CD4-positive, alpha-beta memory T cell (primary cell): ENCODE data around the gene PRELP. TPM values are rescaled to one million over a fixed set of nuclear protein-coding genes. Genes with fewer than 3 reads are reported as not detected.

ENCODE experiments used
- CTCF ChIA-PET: fragments of 350-600 bp; sonication (Branson Sonifier 250); formaldehyde crosslinking; loops from one replicate; lab custom pipeline; 2021; ENCODE audit warnings: inconsistent platforms; ENCODE audit not compliant: partially characterized antibody; lab: Charles Lee
- POLR2A ChIA-PET: fragments of 350-600 bp; sonication (Branson Sonifier 250); formaldehyde crosslinking; loops from one replicate; lab custom pipeline; 2021; ENCODE audit not compliant: partially characterized antibody; lab: Charles Lee
- DNase-seq, 5 donors: peaks; one replicate each; pipeline versions ENCODE4 v3.0.0 to v3.0.0-alpha.2; 2020 to 2022; ENCODE audit warnings: mixed read lengths in 1 of 5
- H3K27ac ChIP-seq: one replicate; pipeline ENCODE4 v1.7.0; 2013; ENCODE audit warnings: low read depth, low read length
- H3K27me3 ChIP-seq: 2 replicates; pipeline ENCODE4 v1.7.0; 2013; ENCODE audit warnings: mild to moderate bottlenecking, low read length, moderate library complexity; ENCODE audit not compliant: insufficient read depth
- H3K36me3 ChIP-seq: 2 replicates; pipeline ENCODE4 v1.7.0; 2013; ENCODE audit warnings: mild to moderate bottlenecking, low read length, moderate library complexity; ENCODE audit not compliant: insufficient read depth
- H3K4me1 ChIP-seq: 2 replicates; pipeline ENCODE4 v1.7.0; 2013; ENCODE audit warnings: mild to moderate bottlenecking, low read length, moderate library complexity; ENCODE audit not compliant: insufficient read depth
- H3K4me3 ChIP-seq, 2 donors: one replicate each; pipeline ENCODE4 v1.7.0; 2013; ENCODE audit warnings: low read length in 2 of 2, mild to moderate bottlenecking in 1 of 2
- H3K9me3 ChIP-seq, 2 donors: one replicate each; pipeline ENCODE4 v1.7.0; 2013; ENCODE audit warnings: low read length in 2 of 2, control low read depth in 1 of 2; ENCODE audit not compliant: control insufficient read depth in 1 of 2
- H3K27ac Mint-ChIP-seq, 7 donors: one replicate each; pipeline ENCODE4 v1.8.0; 2020 to 2021; ENCODE audit warnings: mixed read lengths in 7 of 7, mild to moderate bottlenecking in 6 of 7, inconsistent platforms in 3 of 7, moderate library complexity in 3 of 7
- H3K27me3 Mint-ChIP-seq, 2 donors: one replicate each; pipeline ENCODE4 v1.8.0; 2020 to 2021; ENCODE audit warnings: mixed read lengths in 2 of 2
- H3K36me3 Mint-ChIP-seq, 2 donors: one replicate each; pipeline ENCODE4 v1.8.0; 2020 to 2021; ENCODE audit warnings: mixed read lengths in 2 of 2, inconsistent platforms in 1 of 2, mild to moderate bottlenecking in 1 of 2
- H3K4me1 Mint-ChIP-seq, 4 donors: one replicate each; pipeline ENCODE4 v1.8.0; 2020 to 2021; ENCODE audit warnings: mixed read lengths in 4 of 4, mild to moderate bottlenecking in 1 of 4
- H3K4me3 Mint-ChIP-seq, 8 donors: one replicate each; pipeline ENCODE4 v1.8.0; 2020 to 2021; ENCODE audit warnings: mixed read lengths in 8 of 8, mild to moderate bottlenecking in 7 of 8, moderate library complexity in 6 of 8, inconsistent platforms in 3 of 8
- H3K9me3 Mint-ChIP-seq, 8 donors: one replicate each; pipeline ENCODE4 v1.8.0; 2020 to 2021; ENCODE audit warnings: mixed read lengths in 8 of 8, mild to moderate bottlenecking in 5 of 8, inconsistent platforms in 3 of 8, moderate library complexity in 1 of 8
- intact Hi-C: fragments of 100-400 bp; cut with micrococcal nuclease; formaldehyde crosslinking; loops from one replicate; pipeline ENCODE4 v1.15.1; 2023
- polyA plus RNA-seq, 2 donors: library from polyadenylated mRNA; unstranded; fragments of 300-500 nt; fragmentation: Illumina TruSeq; gene quantifications; one replicate each; pipeline ENCODE4 v1.2.3, GENCODE V29; 2021
- total RNA-seq, 2 experiments: library from RNA; stranded (reverse); gene quantifications; one replicate each; pipeline ENCODE4 v1.2.3, GENCODE V29; 2021

Gene PRELP
- total and polyA plus RNA-seq, 4 experiments from 2014 or later, result not detected

DNA sequence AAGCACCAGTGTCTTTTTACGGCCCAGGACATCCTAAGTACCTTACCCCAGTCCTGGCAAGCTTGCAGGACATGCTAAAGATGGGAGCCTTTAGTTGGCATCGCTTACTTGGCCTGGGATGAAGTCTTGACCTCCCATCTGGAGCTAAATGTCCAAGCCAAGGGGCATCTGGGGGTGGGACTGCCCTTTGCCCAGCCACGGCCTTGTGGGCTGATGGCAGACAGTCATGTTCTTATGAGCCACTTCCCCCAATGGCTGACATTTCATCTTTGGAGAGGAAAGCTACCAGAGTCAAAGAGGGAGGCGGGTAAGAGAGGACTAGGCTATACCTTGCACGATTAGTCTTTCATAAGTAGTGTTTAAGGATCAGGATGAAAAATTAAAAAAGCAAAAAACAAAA is 50.5 kb downstream of the PRELP start:
- Mint-ChIP-seq H3K27ac (no peak overlapping the region), H3K4me1 (peaks cover 0 to 2% (median 0%) of the 10 kb centered on the region in 4 donors), H3K9me3 (no peaks in the 10 kb centered on the region), H3K4me3 (no peak overlapping the region), H3K36me3 (no peaks in the 10 kb centered on the region), H3K27me3 (peaks cover 0 to 1% of the 10 kb centered on the region in 2 donors)
- Histone ChIP-seq H3K4me1 (no peaks in the 10 kb centered on the region), H3K4me3 (no peak overlapping the region), H3K36me3 (no peaks in the 10 kb centered on the region), H3K27ac (no peak overlapping the region), H3K9me3 (no peaks in the 10 kb centered on the region), H3K27me3 (no peaks in the 10 kb centered on the region)
- ChIA-PET POLR2A (no interaction called here), CTCF (interaction anchor here (1.3 kb wide), 1 partner anchor 259 kb away, joined by 3 read pairs; no protein-coding TSS in a partner anchor)
- no peak for DNase-seq
- intact Hi-C loops, result no loop called here

DNA sequence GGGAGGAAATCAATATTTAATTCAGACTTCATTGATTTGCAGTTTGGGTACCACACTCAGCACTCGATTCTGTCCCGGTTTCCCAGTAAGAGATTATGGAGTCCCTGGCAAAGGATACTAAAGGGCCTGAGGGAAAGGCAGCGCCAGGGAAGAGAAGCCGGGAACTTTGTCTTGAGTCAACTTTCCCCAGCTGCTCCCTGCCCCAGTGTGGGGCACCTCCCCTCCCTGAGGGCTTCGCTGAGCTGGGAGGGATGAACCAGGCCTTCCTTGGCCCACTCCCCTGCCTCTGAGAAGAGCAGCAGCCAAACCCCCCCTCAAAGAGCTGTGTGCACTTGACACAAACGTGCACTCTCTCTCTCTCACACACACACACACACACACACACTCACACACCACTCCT is 51.0 kb downstream of the PRELP start:
- Histone ChIP-seq H3K4me3 (no peak overlapping the region), H3K4me1 (no peaks in the 10 kb centered on the region), H3K9me3 (no peaks in the 10 kb centered on the region), H3K27me3 (no peaks in the 10 kb centered on the region), H3K27ac (no peak overlapping the region), H3K36me3 (no peaks in the 10 kb centered on the region)
- intact Hi-C loops, result no loop called here
- peaks cover 0 to 1% of the 10 kb centered on the region in 2 donors for H3K27me3 Mint-ChIP-seq
- no peaks in the 10 kb centered on the region for H3K9me3 Mint-ChIP-seq
- H3K4me1 Mint-ChIP-seq, result peaks cover 0 to 2% (median 0%) of the 10 kb centered on the region in 4 donors
- ChIA-PET POLR2A (no interaction called here), CTCF (interaction anchor here (0.9 to 1.3 kb wide), 2 partner anchors 260 to 345 kb away, joined by 3 read pairs; no protein-coding TSS in a partner anchor)
- DNase-seq, result no peak
- no peak overlapping the region for H3K4me3 Mint-ChIP-seq
- H3K36me3 Mint-ChIP-seq, result no peaks in the 10 kb centered on the region
- peak overlapping the region in 1 of 7 donors; percentile 54 for H3K27ac Mint-ChIP-seq

DNA sequence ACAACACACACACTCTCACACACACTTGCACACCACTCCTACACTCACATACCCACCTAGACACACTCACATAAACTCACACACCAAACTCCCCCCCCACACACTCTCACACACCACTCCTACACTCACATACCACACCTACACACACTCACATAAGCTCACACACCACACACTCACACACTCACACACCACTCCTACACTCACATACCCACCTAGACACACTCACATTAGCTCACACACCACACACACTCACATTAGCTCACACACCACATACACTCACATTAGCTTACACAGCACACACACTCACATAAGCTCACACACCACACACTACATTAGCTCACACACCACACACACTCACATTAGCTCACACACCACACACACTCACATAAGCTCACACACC is 51.4 kb downstream of the PRELP start:
- Mint-ChIP-seq H3K4me3 (no peak overlapping the region), H3K4me1 (peaks cover 0 to 2% (median 0%) of the 10 kb centered on the region in 4 donors), H3K9me3 (no peaks in the 10 kb centered on the region), H3K36me3 (no peaks in the 10 kb centered on the region), H3K27ac (peak overlapping the region in 3 of 7 donors; percentile 15 to 86 (median 54)), H3K27me3 (peaks cover 0 to 1% of the 10 kb centered on the region in 2 donors)
- no peak for DNase-seq
- no peak overlapping the region for H3K27ac ChIP-seq
- H3K4me3 ChIP-seq, result no peak overlapping the region
- H3K36me3 ChIP-seq, result no peaks in the 10 kb centered on the region
- ChIA-PET CTCF (interaction anchor here (0.9 to 1.3 kb wide), 2 partner anchors 260 to 344 kb away, joined by 3 read pairs; no protein-coding TSS in a partner anchor), POLR2A (no interaction called here)
- no peaks in the 10 kb centered on the region for H3K27me3 ChIP-seq
- no peaks in the 10 kb centered on the region for H3K4me1 ChIP-seq
- H3K9me3 ChIP-seq, result no peaks in the 10 kb centered on the region
- intact Hi-C loops, result no loop called here

DNA sequence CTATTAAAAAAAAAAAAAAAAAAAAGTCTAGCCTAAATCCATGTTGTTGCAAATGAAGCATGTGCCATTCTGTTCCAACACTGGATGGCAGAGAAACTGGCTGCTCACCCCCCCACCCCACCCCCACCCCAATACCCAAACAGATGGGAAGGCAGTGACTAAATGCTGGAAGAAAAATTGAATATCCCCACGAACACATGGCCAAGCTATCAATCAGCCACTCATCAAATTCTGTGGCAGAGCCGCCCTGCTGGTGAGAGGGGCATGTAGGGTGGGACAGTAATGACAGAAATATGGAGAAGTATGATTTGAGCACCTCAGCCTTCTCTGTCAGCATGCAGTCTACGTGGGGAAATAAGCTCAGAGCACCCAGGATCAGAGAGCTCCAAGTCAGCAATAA is 52.5 kb downstream of the PRELP start:
- CTCF ChIA-PET, result interaction anchor here (1.2 kb wide), 1 partner anchor 24 kb away, joined by 4 read pairs; no protein-coding TSS in a partner anchor
- Mint-ChIP-seq H3K27ac (no peak overlapping the region), H3K9me3 (no peaks in the 10 kb centered on the region), H3K4me1 (peaks cover 0 to 2% (median 0%) of the 10 kb centered on the region in 4 donors), H3K4me3 (no peak overlapping the region), H3K36me3 (no peaks in the 10 kb centered on the region), H3K27me3 (peaks cover 0 to 1% of the 10 kb centered on the region in 2 donors)
- no peaks in the 10 kb centered on the region for H3K4me1 ChIP-seq
- no peaks in the 10 kb centered on the region for H3K36me3 ChIP-seq
- POLR2A ChIA-PET, result interaction anchor here (0.7 to 0.9 kb wide), 2 partner anchors 44 to 202 kb away, joined by 3 read pairs; no protein-coding TSS in a partner anchor
- no peak for DNase-seq
- intact Hi-C loops, result no loop called here
- no peak overlapping the region for H3K4me3 ChIP-seq
- no peaks in the 10 kb centered on the region for H3K27me3 ChIP-seq
- no peaks in the 10 kb centered on the region for H3K9me3 ChIP-seq
- H3K27ac ChIP-seq, result no peak overlapping the region

DNA sequence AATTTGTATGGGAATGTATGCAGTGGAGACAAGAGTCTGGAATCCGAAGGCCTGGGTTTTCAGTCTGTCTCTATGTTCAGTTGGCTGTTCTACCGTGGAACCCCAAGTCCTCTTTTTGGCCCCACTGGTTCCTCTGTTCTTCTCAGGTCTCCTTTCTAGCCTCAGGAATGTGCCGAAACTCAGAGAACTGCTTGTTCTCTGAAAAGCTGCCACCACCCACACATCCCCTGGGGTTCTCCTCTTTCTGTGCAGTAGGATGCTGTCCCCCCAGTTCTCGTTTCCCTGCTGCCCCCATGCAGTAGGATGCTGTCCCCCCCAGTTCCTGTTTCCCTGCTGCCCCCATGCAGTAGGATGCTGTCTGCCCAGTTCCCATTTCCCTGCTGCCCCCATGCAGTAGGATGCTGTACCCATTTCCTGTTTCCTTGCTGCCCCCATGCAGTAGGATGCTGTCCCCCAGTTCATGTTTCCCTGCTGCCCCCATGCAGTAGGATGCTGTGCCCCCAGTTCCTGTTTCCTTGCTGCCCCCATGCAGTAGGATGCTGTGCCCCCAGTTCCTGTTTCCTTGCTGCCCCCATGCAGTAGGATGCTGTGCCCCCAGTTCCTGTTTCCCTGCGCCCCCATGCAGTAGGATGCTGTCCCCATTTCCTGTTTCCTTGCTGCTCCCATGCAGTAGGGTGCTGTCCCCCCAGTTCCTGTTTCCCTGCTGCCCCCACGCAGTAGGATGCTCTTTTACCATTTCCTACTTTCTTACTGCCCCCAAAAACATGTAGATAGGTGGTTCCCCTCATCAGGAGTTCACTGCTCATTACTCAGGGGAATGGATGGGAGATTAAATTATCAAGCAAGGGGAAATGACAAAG is 53.6 kb downstream of the PRELP start:
- Histone ChIP-seq H3K9me3 (no peaks in the 10 kb centered on the region), H3K36me3 (no peaks in the 10 kb centered on the region), H3K4me1 (no peaks in the 10 kb centered on the region), H3K27me3 (no peaks in the 10 kb centered on the region), H3K4me3 (no peak overlapping the region), H3K27ac (no peak overlapping the region)
- POLR2A ChIA-PET, result no interaction called here
- Mint-ChIP-seq H3K36me3 (no peaks in the 10 kb centered on the region), H3K27ac (peak overlapping the region in 1 of 7 donors; percentile 57), H3K4me3 (no peak overlapping the region), H3K9me3 (no peaks in the 10 kb centered on the region), H3K4me1 (peaks cover 0 to 2% (median 0%) of the 10 kb centered on the region in 4 donors), H3K27me3 (peaks cover 0 to 1% of the 10 kb centered on the region in 2 donors)
- CTCF ChIA-PET, result interaction anchor here (1.2 kb wide), 1 partner anchor 25 kb away, joined by 4 read pairs; no protein-coding TSS in a partner anchor
- no peak for DNase-seq
- intact Hi-C loops, result no loop called here

GRCh38 chr1:203531063-203531462 is 55.5 kb downstream of the PRELP start:
- CTCF ChIA-PET, result interaction anchor here (1.5 kb wide), 1 partner anchor 264 kb away, joined by 4 read pairs; no protein-coding TSS in a partner anchor
- POLR2A ChIA-PET, result no interaction called here

DNA sequence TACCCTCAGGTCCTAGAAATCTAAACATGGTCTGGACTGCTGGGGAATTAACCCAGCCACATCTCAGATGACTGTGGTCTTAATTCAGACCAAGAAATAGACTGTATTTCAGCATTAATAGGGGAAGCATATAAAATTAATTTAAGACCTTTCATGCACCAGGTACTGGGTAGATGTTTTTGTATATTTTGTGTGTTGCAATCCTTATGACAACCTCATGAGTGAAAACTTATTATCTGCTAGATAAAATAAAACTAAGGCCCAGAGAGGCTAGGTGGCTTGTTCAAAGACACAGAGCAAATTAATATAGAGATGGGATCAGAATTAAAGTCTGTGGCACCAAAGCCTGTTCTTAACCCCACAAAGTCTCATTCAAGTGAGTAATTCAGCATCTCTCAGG is 58.4 kb downstream of the PRELP start:
- no peaks in the 10 kb centered on the region for H3K4me1 ChIP-seq
- H3K36me3 Mint-ChIP-seq, result no peaks in the 10 kb centered on the region
- H3K4me3 ChIP-seq, result no peak overlapping the region
- H3K27me3 Mint-ChIP-seq, result no peaks in the 10 kb centered on the region
- no peak overlapping the region for H3K4me3 Mint-ChIP-seq
- intact Hi-C loops, result no loop called here
- H3K27ac Mint-ChIP-seq, result no peak overlapping the region
- POLR2A ChIA-PET, result no interaction called here
- no peak overlapping the region for H3K27ac ChIP-seq
- no peaks in the 10 kb centered on the region for H3K9me3 ChIP-seq
- CTCF ChIA-PET, result no interaction called here
- no peak for DNase-seq
- no peaks in the 10 kb centered on the region for H3K27me3 ChIP-seq
- H3K4me1 Mint-ChIP-seq, result peaks cover 0 to 2% (median 0%) of the 10 kb centered on the region in 4 donors
- no peaks in the 10 kb centered on the region for H3K9me3 Mint-ChIP-seq
- no peaks in the 10 kb centered on the region for H3K36me3 ChIP-seq

More at GRCh38 chr1:203531063-203531462, 55.5 kb downstream of the PRELP start:
- intact Hi-C loops, result no loop called here
- Mint-ChIP-seq H3K27ac (peak overlapping the region in 1 of 7 donors; percentile 24), H3K4me3 (no peak overlapping the region), H3K9me3 (no peaks in the 10 kb centered on the region), H3K4me1 (peaks cover 0 to 2% (median 0%) of the 10 kb centered on the region in 4 donors), H3K36me3 (no peaks in the 10 kb centered on the region), H3K27me3 (peaks cover 0 to 1% of the 10 kb centered on the region in 2 donors)
- no peaks in the 10 kb centered on the region for H3K27me3 ChIP-seq
- H3K4me1 ChIP-seq, result no peaks in the 10 kb centered on the region
- no peaks in the 10 kb centered on the region for H3K36me3 ChIP-seq
- H3K9me3 ChIP-seq, result no peaks in the 10 kb centered on the region
- no peak for DNase-seq
- H3K4me3 ChIP-seq, result no peak overlapping the region
- H3K27ac ChIP-seq, result no peak overlapping the region
